ENCODE measurements around the gene FAM186B.

The FAM186B gene

GRCh38 chr12:49626169-49626835 is 20.9 kb upstream of the FAM186B start:
- no peak for DNase-seq (ENCODE audit: extremely low read depth, low read depth)
- TF ChIP-seq CTCF (IDR thresholded peaks at IDR 0.05; ENCODE audit: low read depth, low read length), result no peak

GRCh38 chr12:49624921-49625577 is 19.6 kb upstream of the FAM186B start:
- no peak for TF ChIP-seq CTCF (IDR thresholded peaks at IDR 0.05; ENCODE audit: low read depth, low read length)
- DNase-seq (ENCODE audit: extremely low read depth, low read depth), result no peak

DNA sequence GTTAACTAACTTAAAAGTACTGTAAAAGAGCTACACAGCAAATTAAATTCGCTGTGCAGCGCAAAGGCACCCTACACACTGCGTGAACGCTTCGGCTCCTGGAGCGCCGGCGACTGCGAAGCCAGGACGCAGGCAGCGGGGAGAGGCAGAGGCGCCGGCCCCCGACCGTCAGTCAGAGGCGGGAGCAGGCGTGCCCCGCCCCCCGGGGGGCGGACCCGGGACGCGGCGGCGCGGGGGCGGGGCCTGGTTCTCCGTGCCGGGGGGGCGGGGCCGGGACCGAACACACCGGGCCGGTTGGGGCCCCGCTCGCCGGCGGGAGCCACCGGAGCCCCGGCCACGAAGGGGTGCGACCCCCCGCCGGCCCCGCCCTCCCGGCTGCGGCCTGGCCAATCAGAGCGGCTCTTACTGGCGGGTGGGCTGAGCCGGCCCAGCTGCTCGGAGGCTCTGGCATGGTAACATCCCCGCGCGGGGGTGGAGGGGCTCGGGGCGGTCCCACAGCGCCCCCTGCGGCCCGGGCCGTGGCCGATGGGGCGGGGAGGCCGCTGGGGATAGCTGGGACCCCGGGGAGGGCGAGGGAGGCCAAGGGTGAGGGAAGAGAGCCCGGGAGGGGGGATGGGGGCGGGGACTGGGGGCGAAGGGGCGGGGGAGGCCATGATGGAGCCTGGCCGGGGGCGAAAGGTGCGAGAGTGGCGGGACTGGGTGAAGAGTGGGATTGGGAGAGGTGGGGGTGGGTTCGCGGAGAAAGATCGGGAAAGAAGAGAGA is 17.9 kb upstream of the FAM186B start, which contains the start of gene PRPF40B:
PRPF40B (plus strand) TSS at position 420 of the 763 bp plus-strand sequence; CDS start at position 450, 30 bp downstream.
- DNase-seq (ENCODE audit: extremely low read depth, low read depth), result peak; percentile 57

DNA sequence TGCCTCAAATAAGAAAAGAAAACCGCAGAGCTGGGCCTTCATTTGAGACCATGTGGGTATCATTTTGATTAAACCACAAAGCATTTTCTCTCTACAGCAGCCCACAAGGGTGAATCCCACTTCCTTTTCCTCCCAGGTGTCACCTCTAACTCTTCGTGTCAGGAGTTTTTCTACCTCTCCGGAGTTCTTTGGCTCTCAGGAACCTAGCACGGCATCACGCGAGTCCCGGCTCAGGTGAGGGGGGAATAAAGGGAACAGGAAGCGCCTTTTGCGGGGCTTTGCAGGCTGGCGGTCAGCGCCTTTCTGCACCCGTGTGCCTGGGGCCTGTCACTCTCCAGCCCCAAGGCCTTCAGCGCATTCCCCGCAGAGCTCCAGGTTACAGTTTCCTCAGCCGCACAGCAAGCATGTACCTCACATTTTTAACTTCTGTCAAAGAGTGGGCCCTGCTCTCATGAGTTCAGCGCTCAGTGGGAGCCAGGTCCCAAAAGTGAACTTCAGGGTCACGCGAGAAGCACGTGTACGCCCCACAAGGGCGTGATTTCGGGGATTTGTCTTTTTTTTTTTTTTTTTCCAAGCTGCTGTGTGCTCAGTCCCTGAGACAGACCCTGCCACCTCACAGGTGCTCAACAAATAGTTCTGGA is 17.2 kb upstream of the FAM186B start:
- DNase-seq (ENCODE audit: extremely low read depth, low read depth), result no peak
- TF ChIP-seq CTCF (IDR thresholded peaks at IDR 0.05; ENCODE audit: low read depth, low read length), result no peak

More for the DNA sequence above, 17.9 kb upstream of the FAM186B start, which contains the start of gene PRPF40B:
- peak; percentile 17 for TF ChIP-seq CTCF (IDR thresholded peaks at IDR 0.05; ENCODE audit: low read depth, low read length)

GRCh38 chr12:49621651-49622500 is 16.4 kb upstream of the FAM186B start:
- TF ChIP-seq CTCF (IDR thresholded peaks at IDR 0.05; ENCODE audit: low read depth, low read length), result no peak
- DNase-seq (ENCODE audit: extremely low read depth, low read depth), result no peak

DNA sequence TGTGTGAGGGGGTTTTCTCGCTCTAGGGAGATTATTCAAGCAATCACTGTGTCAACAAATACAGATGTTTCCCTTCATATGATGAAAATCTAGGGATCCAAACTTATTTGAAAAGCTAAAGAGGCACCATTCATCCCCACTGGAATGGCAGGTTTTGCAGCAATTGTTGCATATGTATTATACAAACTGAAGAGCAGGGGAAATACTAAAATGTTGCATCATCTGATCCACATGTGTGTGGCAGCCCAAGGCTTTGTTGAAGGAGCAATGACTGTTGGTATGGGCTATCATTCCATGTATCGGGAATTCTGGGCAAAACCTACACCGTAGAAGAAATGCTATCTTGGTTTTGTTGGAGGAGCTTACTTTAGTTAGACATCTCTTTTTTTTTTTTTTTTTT is 13.8 kb upstream of the FAM186B start:
- no peak for TF ChIP-seq CTCF (IDR thresholded peaks at IDR 0.05; ENCODE audit: low read depth, low read length)
- no peak for DNase-seq (ENCODE audit: extremely low read depth, low read depth)

Data from AG09319 (cell line).